KMS-11 (cell line): ENCODE data around the gene GRM5.

Experiments used
- H2AFZ ChIP-seq: fragments of 200-600 bp; sonication (generic); 2 replicates; pipeline ENCODE4 v1.6.1; 2016; ENCODE audit warnings: antibody characterized with exemption, mixed run types, low read depth
- H3K27ac ChIP-seq: fragments of 200-600 bp; sonication (generic); 2 replicates; pipeline ENCODE4 v1.6.1; 2016; ENCODE audit warnings: mild to moderate bottlenecking, mixed run types
- H3K27me3 ChIP-seq: fragments of 200-600 bp; sonication (generic); 2 replicates; pipeline ENCODE4 v1.6.1; 2017; ENCODE audit warnings: mild to moderate bottlenecking, low read depth, mixed run types, moderate library complexity; ENCODE audit not compliant: insufficient read depth
- H3K36me3 ChIP-seq: fragments of 200-600 bp; sonication (generic); 2 replicates; pipeline ENCODE4 v1.6.1; 2017; ENCODE audit warnings: mild to moderate bottlenecking, mixed run types; ENCODE audit not compliant: insufficient read depth
- H3K4me1 ChIP-seq: fragments of 200-600 bp; sonication (generic); 2 replicates; pipeline ENCODE4 v1.6.1; 2016; ENCODE audit warnings: mild to moderate bottlenecking, low read depth, mixed run types; ENCODE audit not compliant: poor library complexity, severe bottlenecking
- H3K4me2 ChIP-seq: fragments of 200-600 bp; sonication (generic); 2 replicates; pipeline ENCODE4 v1.7.0; 2016; ENCODE audit warnings: mild to moderate bottlenecking, mixed run types
- H3K4me3 ChIP-seq: fragments of 200-600 bp; sonication (generic); IDR thresholded peaks from 2 replicates; pipeline ENCODE4 v1.6.1; 2017; ENCODE audit warnings: low read depth, low read length, mixed read lengths; ENCODE audit not compliant: insufficient read depth
- H3K79me2 ChIP-seq: fragments of 200-600 bp; sonication (generic); 2 replicates; pipeline ENCODE4 v1.6.1; 2016; ENCODE audit warnings: low read depth, mixed run types; ENCODE audit not compliant: insufficient read depth
- H3K9ac ChIP-seq: fragments of 200-600 bp; sonication (generic); 2 replicates; pipeline ENCODE4 v1.6.1; 2016; ENCODE audit warnings: mild to moderate bottlenecking, mixed run types
- H4K20me1 ChIP-seq: fragments of 200-600 bp; sonication (generic); 2 replicates; pipeline ENCODE4 v1.6.1; 2016; ENCODE audit warnings: mild to moderate bottlenecking, mixed run types; ENCODE audit not compliant: insufficient read depth
- TF ChIP-seq, protein P1 (sequence below): fragments of 200-600 bp; sonication (generic); conservative IDR thresholded peaks from 2 replicates; pipeline ENCODE4 v1.6.1; 2017; ENCODE audit warnings: low read depth, mild to moderate bottlenecking, antibody characterized with exemption, low read length, moderate library complexity, mixed read lengths

The GRM5 gene

GRCh38 chr11:88680806-88681205 lies 385.0 kb downstream of the GRM5 start:
- Histone ChIP-seq H3K4me1 (no peaks in the 10 kb centered on the region), H3K4me2 (no peak overlapping the region), H3K79me2 (no peaks in the 10 kb centered on the region), H3K9ac (no peak overlapping the region), H3K27me3 (no peaks in the 10 kb centered on the region), H3K4me3 (no peak overlapping the region), H4K20me1 (no peaks in the 10 kb centered on the region), H3K27ac (no peak overlapping the region), H2AFZ (no peak overlapping the region), H3K36me3 (no peaks in the 10 kb centered on the region)
- TF ChIP-seq, protein P1, sequence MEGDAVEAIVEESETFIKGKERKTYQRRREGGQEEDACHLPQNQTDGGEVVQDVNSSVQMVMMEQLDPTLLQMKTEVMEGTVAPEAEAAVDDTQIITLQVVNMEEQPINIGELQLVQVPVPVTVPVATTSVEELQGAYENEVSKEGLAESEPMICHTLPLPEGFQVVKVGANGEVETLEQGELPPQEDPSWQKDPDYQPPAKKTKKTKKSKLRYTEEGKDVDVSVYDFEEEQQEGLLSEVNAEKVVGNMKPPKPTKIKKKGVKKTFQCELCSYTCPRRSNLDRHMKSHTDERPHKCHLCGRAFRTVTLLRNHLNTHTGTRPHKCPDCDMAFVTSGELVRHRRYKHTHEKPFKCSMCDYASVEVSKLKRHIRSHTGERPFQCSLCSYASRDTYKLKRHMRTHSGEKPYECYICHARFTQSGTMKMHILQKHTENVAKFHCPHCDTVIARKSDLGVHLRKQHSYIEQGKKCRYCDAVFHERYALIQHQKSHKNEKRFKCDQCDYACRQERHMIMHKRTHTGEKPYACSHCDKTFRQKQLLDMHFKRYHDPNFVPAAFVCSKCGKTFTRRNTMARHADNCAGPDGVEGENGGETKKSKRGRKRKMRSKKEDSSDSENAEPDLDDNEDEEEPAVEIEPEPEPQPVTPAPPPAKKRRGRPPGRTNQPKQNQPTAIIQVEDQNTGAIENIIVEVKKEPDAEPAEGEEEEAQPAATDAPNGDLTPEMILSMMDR = no peak

GRCh38 chr11:88666364-88666763 lies 399.4 kb downstream of the GRM5 start:
- Histone ChIP-seq H3K79me2 (no peaks in the 10 kb centered on the region), H3K27ac (no peak overlapping the region), H3K4me2 (no peak overlapping the region), H3K9ac (no peak overlapping the region), H2AFZ (no peak overlapping the region), H3K36me3 (no peaks in the 10 kb centered on the region), H3K4me1 (no peaks in the 10 kb centered on the region), H3K27me3 (no peaks in the 10 kb centered on the region), H3K4me3 (no peak overlapping the region), H4K20me1 (no peaks in the 10 kb centered on the region)
- TF ChIP-seq, protein P1 = no peak

DNA sequence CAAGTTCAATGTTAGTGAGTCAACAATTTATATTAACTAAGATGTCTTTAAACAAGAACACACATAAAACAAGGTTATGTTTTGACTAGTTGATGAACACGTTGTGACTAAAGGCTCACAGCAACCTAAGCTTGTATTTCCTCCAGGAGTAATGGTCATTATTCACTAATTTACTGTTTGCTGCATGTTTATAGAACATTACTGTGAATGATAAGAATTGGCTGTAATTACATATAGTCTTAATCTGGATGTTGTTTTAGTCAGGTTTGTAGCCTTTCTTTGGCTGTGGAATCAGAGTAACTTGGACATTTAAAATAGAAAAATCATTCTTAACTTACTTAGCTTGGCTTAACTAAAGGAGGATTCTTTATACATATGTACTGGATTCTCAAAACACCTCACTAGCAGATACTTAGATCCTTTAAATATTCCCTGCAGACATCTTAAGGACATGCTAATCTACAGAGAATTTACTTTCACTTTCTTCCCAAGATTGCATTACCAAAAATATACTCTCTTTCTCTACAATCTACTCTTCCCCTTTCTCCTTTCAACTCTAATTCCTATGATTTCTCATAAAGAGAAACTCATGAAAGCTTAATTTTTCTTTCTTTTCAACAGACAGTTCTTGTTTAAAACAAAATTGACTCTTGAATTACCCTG lies 408.6 kb downstream of the GRM5 start:
- TF ChIP-seq, protein P1 = no peak
- no peak overlapping the region for H3K4me3 ChIP-seq
- H3K79me2 ChIP-seq = no peaks in the 10 kb centered on the region
- H3K27me3 ChIP-seq = no peaks in the 10 kb centered on the region
- H3K36me3 ChIP-seq = no peaks in the 10 kb centered on the region
- no peak overlapping the region for H3K27ac ChIP-seq
- no peak overlapping the region for H2AFZ ChIP-seq
- no peak overlapping the region for H3K9ac ChIP-seq
- H3K4me2 ChIP-seq = no peak overlapping the region
- no peaks in the 10 kb centered on the region for H3K4me1 ChIP-seq
- H4K20me1 ChIP-seq = no peaks in the 10 kb centered on the region

DNA sequence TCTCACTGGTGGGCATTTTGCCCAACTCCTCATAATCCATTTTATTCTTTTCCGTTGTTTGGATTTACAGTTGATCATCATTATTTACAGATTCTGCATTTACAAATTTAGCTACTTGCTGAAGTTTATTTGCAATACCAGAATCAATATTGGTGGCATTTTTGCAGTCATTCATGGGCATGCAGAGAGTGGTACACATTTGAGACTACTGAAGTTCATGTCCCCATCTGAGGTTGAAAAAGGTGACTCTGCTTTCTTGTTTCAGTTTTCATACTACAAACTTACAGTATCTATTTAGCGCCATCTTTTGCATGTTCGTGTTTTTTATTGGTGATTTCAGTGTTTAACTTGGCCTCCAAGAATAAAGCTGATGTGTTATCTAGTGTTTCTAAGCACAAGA lies 409.5 kb downstream of the GRM5 start:
- H2AFZ ChIP-seq = no peak overlapping the region
- no peaks in the 10 kb centered on the region for H3K36me3 ChIP-seq
- no peaks in the 10 kb centered on the region for H3K27me3 ChIP-seq
- H3K4me1 ChIP-seq = no peaks in the 10 kb centered on the region
- H3K27ac ChIP-seq = no peak overlapping the region
- H3K4me3 ChIP-seq = no peak overlapping the region
- TF ChIP-seq, protein P1 = no peak
- no peak overlapping the region for H3K9ac ChIP-seq
- H3K4me2 ChIP-seq = no peak overlapping the region
- H3K79me2 ChIP-seq = no peaks in the 10 kb centered on the region
- H4K20me1 ChIP-seq = no peaks in the 10 kb centered on the region
